SU-DHL-6 (cell line): Measurements from ENCODE around the gene ZFAND3.

Source experiments
- CTCF ChIP-seq: fragments of 200-600 bp; sonication (generic); IDR thresholded peaks from one replicate; pipeline ENCODE4 v1.5.1; 2017; ENCODE audit warnings: antibody characterized with exemption, mild to moderate bottlenecking, low read length, moderate library complexity; ENCODE audit not compliant: insufficient read depth, poor library complexity, severe bottlenecking
- EZH2phosphoT487 ChIP-seq: fragments of 200-600 bp; sonication (generic), shearing (Covaris generic); conservative IDR thresholded peaks from 2 replicates; pipeline ENCODE4 v1.6.1; 2018; ENCODE audit warnings: mild to moderate bottlenecking, antibody characterized with exemption, low read length, moderate library complexity, mixed read lengths

GRCh38 chr6:38169977-38170526 lies 350.5 kb downstream of the ZFAND3 start:
- TF ChIP-seq CTCF, result no peak
- no peak for TF ChIP-seq EZH2phosphoT487
